ENCODE data around the gene COTL1. TPM values are rescaled to one million over a fixed set of nuclear protein-coding genes. Genes with fewer than 3 reads are reported as not detected.

The COTL1 gene
- total and polyA plus RNA-seq, 2 of the 13 experiments (the other 11 are each of a cell fraction or from before 2014, with no cell fraction given) = 8.7 to 16.9 TPM

DNA sequence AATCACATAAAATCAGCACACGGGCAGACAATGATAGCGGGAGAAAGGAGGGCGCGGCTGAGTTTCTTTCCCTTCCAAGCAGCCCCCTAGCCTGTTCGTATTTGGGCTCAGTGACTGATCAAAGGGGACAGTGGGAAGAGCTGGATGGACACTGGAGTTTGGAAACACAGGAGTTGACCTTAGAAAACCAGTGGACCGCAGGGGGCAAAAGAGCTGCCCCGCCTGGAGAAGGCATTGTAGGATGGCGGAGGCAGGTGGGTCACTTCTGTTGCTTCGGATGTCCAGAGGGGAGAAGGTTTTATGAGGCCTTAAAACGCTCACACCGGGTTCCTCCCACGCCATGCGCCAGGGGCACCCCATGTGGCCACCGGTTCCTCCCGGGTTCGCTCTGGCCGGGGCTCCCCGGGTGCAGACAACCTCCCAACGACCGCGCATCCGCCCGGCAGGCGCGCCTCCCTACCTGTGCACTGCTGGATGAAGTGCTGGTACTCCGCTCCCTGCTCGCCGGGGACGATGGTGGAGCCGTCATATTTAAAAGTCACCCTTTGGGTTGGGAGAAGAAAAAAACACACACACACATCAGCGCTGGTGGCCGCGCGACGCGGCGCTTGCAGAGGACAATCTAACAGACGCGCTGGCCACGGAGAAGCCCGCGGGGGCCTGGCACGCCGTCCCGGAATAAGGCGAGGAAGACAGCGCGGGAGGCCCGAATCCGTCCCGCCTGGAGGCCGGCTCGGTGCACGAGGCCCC, 662 bp downstream of the COTL1 start (continued):
- TF ChIP-seq ZNF687 (CRISPR knock-in tag; IDR thresholded peaks at IDR 0.05) (peak; percentile 92), TOPORS (CRISPR knock-in tag; IDR thresholded peaks at IDR 0.05) (no peak), TEAD2 (CRISPR knock-in tag; IDR thresholded peaks at IDR 0.05) (peak; percentile 60; the same call in 1 of the 2 replicates), ZNF367 (CRISPR knock-in tag; IDR thresholded peaks at IDR 0.05; ENCODE audit: borderline replicate concordance) (no peak), ZBTB38 (CRISPR knock-in tag; IDR thresholded peaks at IDR 0.05) (0 out of 2 replicates have a peak, but pooled peaks have one; percentile 21), ZNF883 (CRISPR knock-in tag; IDR thresholded peaks at IDR 0.05; ENCODE audit: not compliant biosample characterization) (peak; percentile 1), TEF (CRISPR knock-in tag; IDR thresholded peaks at IDR 0.05) (peak; percentile 21; the same call in 1 of the 2 replicates), PHF8 (CRISPR knock-in tag; IDR thresholded peaks at IDR 0.05) (peak; percentile 59; the same call in 1 of the 2 replicates), MAFG (CRISPR knock-in tag; IDR thresholded peaks at IDR 0.05) (no peak), SMAD3 (CRISPR knock-in tag; IDR thresholded peaks at IDR 0.05) (no peak), ETV6 (CRISPR knock-in tag; conservative IDR thresholded peaks at IDR 0.05) (peak; percentile 62; the same call in 1 of the 2 replicates), MED13 (CRISPR knock-in tag; IDR thresholded peaks at IDR 0.05) (0 out of 2 replicates have a peak, but pooled peaks have one; percentile 51), ARHGAP35 (CRISPR knock-in tag; IDR thresholded peaks at IDR 0.05; ENCODE audit: borderline replicate concordance) (peak; percentile 73)
- TF ChIP-seq, protein P1, sequence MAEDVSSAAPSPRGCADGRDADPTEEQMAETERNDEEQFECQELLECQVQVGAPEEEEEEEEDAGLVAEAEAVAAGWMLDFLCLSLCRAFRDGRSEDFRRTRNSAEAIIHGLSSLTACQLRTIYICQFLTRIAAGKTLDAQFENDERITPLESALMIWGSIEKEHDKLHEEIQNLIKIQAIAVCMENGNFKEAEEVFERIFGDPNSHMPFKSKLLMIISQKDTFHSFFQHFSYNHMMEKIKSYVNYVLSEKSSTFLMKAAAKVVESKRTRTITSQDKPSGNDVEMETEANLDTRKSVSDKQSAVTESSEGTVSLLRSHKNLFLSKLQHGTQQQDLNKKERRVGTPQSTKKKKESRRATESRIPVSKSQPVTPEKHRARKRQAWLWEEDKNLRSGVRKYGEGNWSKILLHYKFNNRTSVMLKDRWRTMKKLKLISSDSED (CRISPR knock-in tag; IDR thresholded peaks at IDR 0.05) = peak; percentile 70; the same call in 1 of the 2 replicates
- TF ChIP-seq, protein P2, sequence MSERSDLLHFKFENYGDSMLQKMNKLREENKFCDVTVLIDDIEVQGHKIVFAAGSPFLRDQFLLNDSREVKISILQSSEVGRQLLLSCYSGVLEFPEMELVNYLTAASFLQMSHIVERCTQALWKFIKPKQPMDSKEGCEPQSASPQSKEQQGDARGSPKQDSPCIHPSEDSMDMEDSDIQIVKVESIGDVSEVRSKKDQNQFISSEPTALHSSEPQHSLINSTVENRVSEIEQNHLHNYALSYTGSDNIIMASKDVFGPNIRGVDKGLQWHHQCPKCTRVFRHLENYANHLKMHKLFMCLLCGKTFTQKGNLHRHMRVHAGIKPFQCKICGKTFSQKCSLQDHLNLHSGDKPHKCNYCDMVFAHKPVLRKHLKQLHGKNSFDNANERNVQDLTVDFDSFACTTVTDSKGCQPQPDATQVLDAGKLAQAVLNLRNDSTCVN (CRISPR knock-in tag; IDR thresholded peaks at IDR 0.05; ENCODE audit: borderline replicate concordance) = no peak
- TF ChIP-seq, protein P3, sequence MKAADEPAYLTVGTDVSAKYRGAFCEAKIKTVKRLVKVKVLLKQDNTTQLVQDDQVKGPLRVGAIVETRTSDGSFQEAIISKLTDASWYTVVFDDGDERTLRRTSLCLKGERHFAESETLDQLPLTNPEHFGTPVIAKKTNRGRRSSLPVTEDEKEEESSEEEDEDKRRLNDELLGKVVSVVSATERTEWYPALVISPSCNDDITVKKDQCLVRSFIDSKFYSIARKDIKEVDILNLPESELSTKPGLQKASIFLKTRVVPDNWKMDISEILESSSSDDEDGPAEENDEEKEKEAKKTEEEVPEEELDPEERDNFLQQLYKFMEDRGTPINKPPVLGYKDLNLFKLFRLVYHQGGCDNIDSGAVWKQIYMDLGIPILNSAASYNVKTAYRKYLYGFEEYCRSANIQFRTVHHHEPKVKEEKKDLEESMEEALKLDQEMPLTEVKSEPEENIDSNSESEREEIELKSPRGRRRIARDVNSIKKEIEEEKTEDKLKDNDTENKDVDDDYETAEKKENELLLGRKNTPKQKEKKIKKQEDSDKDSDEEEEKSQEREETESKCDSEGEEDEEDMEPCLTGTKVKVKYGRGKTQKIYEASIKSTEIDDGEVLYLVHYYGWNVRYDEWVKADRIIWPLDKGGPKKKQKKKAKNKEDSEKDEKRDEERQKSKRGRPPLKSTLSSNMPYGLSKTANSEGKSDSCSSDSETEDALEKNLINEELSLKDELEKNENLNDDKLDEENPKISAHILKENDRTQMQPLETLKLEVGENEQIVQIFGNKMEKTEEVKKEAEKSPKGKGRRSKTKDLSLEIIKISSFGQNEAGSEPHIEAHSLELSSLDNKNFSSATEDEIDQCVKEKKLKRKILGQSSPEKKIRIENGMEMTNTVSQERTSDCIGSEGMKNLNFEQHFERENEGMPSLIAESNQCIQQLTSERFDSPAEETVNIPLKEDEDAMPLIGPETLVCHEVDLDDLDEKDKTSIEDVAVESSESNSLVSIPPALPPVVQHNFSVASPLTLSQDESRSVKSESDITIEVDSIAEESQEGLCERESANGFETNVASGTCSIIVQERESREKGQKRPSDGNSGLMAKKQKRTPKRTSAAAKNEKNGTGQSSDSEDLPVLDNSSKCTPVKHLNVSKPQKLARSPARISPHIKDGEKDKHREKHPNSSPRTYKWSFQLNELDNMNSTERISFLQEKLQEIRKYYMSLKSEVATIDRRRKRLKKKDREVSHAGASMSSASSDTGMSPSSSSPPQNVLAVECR (CRISPR knock-in tag; IDR thresholded peaks at IDR 0.05; ENCODE audit: borderline replicate concordance) = 0 out of 2 replicates have a peak, but pooled peaks have one; percentile 43
